Right hindlimb (tissue), 1 donor: Measurements from ENCODE around the gene MED8.
A peak's percentile ranks its signal among the peaks of the same experiment; 100 is the strongest.
"Not testable (repeated sequence)": the region's sequence is repeated elsewhere in the genome, so short reads cannot be mapped to it uniquely, and the experiment has no call there.

Experiments used
- DNase-seq: peaks from one replicate; pipeline ENCODE4 v3.0.0-alpha.2; 2018

The MED8 gene

DNA sequence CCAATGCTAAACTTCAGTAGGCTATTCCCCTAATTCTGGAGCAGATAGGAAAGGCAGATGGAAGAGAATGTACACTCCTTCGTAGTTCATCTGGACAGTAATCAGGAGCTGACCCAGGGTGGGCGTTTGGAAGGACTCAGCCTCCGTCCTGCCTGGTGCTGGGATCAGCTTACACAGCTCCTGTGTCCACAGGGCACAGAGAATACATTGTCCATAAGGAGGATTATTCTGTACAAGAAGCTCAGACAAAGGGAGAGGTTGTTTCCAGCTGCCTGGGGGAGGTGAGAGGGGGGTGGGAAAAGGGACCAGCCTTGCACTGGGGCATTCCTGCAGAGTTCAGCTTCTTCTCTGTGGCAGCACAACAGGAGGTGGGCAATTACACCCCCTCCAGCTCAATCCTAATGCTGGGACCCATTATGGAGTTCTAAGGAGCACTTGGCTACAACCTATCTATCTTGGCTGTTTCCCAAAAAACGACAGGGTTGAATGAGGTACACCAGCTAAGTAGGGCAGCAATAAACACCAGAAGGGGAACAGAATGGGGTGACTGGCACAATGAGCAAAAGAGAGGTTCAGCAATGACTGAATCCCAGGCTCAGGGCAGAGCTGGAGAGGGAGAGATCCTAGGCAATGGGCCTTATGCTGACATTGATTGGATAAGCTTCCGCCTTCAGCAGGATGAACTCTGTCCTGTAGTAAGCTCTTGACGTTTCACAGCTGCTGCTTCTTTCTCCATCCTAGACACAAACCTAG lies 7.4 kb downstream of the MED8 start:
- no peak for DNase-seq

DNA sequence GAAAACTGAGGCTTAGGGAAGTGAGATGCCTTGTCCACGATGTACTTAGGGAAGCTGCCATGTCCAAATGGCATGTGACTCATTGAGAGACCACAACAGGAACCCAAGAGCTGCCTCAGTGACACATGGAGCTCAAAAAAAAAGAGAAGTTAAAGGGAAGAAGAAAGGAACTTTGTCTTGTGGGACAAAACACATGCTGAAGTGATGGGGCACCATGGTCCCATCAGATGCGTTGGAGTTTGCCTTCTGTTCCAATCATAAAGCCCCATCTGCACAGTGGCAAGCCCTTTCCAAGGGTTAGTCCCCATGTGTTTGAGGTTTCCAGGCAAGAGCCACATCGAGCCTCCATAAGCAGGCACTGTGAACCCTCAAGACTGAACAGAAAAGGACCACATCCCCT lies 8.0 kb downstream of the MED8 start:
- no peak for DNase-seq

DNA sequence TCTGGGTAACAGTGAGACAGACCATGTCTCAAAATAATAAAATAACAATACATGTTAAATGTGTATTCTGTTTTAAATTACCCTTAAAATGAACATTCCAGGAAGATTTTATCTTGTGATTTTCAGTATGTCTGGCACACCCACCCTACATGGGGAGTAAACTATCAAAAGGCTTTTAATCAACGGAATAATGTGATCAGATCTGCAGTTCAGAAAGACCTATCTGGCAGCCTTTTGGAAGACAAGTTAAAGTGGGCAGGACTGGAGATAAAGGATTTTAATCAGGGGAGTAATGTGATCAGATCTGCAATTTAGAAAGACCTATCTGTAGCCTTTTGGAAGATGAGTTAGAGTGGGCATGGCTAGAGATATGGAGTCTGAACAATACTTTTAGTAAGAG lies 10.1 kb downstream of the MED8 start:
- no peak for DNase-seq

DNA sequence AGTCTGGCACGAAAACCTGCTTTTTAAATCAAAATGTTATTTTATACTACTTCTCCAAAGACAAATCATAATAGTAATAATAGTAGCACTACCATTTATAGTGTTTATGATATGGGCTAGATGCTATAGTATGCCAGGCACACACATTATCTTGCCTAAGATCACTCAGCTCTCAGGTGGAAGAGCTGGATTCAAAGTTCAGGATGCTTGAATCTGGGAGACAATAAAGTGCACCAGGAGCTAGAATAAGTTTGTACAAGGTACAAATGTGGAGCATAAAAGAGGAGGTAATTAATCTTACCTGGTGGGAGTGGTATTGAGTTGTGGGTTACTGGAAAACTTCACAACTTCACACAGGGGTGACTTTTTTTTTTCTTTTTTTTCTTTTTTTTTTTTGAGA lies 11.8 kb downstream of the MED8 start:
- DNase-seq: no peak

DNA sequence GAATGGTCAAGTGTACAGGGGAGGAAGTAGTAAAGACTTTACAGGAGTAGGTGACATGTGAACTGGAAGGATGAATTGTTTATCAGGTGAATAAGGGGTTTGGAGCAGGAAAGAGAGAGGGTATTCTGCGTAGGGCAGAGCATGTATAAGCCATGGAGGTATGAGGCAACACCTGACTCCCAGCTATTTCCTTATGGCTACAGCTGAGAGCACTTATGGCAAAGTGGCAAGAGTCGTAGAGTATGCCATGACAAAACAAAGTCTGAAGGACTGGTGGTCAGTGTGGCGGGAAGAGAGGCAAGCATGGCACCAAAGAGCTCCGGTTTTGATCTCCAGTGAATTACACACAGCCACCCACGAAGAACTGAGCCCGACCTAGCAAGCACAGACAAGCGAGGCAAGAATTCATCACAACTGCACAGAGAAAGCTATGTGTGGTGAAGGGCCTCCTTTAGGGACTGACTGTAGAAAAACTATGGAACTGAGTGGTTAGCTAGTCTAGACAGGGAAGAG lies 12.8 kb downstream of the MED8 start:
- DNase-seq: no peak

DNA sequence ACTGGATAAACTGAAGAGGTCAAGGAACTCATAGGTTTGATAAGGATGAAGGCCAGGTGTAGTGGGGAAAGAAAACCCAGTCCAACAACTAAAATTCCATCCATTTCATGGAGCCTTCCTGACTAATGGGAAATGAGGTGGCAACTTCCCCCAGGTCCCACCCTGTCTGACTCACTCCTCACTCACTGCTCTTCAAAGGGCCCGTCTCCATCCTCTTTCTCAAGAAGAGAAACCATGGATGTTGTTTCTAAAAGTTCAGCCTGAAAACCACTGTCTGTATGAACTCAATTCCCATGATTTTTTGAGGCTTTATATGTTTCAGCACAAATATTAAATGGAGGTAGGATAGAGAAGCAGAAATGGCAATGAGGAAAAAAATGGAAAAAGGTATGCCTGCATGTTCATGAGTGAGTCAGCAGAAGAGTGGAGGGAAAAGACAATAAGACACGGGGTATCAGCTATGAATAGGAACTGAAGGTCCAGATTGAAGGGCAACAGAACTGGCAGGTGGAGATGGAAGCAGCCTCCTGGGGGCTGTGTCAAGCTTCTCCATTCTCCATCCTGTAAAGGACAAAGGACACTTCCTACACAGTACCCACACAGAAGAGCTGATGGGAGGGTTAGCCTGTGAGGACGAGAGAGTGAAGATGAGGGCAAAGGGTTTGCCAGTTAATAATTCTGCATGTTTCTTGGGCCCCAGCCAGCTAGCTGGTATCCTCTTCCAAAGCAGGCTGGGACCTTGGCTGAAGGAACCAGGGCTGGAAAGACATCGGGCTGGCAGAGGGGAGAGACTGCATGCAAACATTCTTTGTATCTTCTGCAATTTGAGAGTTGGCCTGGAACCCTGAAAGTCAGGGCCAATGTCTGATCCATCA lies 16.3 kb downstream of the MED8 start:
- DNase-seq: no peak

DNA sequence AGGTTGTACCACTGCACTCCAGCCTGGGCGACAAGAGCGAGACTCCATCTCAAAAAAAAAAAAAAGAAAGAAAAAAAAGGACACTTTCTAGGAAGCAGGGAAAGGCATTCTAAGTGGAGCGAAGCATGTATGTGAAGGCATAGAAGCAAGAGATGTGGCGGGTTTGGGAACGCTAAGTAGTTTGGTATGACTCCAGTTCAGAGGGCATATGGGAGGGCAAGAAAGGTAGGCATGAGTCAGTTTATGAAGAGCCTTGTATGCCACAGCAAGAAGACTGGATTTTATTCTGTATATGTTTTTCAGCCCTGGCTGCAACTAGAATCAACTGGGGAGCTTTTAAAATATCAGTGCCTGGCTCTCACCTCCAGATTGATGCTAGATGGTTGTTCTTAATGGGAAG lies 17.4 kb downstream of the MED8 start:
- DNase-seq: no peak

DNA sequence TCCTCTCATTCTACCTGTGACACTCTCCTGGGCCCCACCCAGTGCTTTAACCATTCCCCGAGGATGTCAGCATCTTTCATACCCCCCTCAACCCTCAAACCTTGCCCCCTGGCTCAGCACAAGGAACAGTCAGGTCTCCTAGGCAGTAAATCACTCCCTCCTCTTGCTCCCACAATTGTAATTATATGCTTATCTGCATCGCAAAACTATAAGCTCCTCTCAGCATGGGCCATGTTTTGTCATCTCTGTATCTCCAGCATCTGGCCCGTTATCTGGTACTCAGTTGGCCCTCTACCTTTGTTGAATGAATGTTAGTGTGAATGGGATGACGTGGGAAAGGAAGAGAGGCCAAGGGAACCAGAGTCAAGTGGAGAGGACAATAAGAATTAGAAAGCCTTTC lies 19.0 kb downstream of the MED8 start:
- DNase-seq: no peak

DNA sequence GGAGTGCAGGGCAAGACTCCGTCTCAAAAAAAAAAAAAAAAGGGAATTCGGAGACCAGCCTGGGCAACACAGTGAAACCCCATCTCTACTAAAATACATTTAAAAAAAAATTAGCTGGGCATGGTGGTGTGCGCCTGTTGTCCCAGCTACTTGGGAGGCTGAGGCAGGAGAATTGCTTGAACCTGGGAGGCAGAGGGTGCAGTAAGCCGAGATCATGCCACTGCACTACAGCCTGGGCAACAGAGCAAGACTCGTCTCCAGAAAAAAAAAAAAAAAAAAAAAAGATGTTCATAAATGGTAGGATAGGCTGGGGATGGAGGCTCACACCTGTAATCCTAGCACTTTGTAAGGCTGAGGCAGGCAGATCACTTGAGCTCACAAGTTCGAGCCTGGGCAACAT lies 19.8 kb downstream of the MED8 start:
- not testable (repeated sequence) for DNase-seq

DNA sequence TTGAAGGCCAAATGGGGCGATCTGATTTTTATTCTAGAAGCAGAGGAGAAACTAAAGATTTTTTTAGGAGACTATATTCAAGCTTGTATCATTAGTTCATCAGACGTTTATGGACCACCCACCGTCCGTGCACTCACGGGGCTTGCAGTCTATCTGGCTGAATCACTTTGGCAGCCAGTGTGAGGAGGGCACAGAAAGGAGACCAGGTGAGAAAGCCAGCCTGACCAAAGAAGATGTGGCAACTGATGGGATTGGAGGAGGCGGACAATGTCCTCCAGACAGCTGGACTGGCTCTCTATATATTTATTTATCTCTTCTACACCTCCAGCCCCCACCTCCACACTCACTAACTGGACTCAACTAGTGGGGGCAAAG lies 21.0 kb downstream of the MED8 start:
- no peak for DNase-seq

DNA sequence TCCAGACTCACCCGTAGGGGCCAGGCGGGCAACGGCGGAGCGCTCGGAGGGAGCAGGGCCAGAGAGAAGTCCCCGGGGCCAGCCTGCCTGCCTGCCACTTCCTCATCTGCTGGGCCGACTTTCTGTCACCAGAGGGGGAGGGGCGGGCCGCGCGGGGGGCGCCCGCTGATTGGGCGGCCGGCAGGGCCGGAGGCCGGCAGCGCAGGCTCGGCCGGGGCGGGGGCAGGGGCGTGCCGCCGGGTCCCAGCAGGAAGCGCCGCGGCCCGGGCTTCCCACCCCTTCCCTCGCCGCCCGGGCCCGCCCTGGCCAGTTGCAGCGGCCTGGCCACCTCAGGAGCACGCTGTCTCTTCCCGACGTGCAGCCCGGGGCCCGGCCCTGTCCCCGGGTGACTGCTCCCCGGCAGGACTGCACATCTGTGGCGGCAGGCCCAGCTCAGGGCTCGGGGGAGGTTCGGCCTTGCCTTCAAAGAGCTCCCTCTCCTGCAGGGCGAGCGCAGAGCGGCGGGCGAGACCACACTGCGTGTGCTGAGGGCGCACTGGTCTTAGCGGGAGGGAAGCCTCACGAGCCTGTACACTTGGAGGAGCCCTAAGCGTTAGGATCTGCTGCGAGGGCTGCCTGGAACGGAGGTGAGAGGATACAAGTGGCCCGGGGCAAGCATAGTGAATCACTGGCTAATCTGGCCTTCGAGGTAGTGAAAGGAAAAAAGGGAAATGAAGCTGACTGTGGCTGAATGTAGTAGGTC lies 21.5 kb downstream of the MED8 start, which contains the start of gene ELOVL1:
TSS of gene ELOVL1 (minus strand) at position 108 of the 742 bp plus-strand sequence. CDS start 2,402 bp downstream, outside the sequence.
- DNase-seq: peak; percentile 93

DNA sequence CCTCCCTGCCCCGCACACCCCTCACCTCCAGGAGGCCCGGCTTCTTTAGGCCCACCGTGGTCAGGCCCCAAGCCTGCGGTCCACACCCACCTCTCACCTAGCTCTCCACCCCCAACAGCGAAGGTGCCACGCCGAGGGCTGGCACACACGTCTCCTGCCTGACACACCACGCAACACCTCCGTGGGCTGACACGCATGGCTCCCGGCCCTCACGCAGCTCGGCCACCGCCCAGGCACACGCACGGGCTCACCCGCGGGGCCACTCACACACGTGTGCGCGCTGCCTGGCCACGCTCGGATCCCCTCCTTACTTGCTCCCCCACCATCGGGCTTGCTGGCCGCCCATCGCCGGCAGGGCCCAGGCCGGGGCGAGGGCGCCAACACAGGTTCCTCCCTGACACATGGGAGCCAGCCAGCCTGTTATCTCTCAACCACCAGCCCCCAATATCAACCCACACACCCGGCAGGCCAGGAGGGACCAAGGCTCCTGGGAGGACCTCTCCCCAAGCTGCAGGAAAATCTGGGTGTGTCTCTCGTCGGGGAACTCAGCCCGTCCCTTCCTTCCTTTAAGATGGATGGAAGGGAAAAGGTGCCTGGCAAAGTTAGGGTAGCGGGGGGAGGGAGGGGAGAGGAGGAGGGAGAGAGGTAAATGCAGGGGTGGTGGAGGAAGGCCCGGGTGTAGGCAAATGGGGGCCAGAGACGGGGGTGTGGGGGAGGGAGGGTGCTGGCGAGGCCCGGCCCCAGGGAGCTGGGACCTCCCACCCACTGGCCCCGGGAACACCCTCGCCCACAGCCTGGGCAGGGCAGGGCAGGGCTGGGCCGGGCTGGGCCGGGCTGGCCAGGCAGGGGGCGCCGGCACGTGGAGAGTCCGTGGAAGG lies 22.3 kb downstream of the MED8 start:
- peak; percentile 37 for DNase-seq

DNA sequence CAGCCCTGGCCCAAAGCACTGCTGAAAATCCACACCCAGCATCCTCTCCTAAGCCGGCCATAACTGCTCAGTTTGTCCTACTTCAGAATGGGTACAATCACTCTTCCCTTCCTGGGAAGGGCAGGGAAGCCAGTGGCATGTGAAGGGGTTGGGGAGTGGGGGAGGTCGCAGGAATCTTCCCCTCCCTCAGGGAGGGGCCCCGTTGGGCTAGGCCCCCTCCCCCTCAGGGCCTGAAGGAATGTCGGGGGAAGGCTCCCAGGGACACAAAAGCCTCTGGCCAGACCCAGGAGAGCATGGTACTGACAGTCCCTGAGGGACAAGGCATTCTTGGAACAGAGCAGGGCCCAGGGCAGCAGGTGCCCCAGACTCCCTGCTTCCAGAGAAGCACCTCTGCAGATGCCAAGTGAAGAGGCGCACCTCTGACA lies 23.0 kb downstream of the MED8 start:
- no peak for DNase-seq

DNA sequence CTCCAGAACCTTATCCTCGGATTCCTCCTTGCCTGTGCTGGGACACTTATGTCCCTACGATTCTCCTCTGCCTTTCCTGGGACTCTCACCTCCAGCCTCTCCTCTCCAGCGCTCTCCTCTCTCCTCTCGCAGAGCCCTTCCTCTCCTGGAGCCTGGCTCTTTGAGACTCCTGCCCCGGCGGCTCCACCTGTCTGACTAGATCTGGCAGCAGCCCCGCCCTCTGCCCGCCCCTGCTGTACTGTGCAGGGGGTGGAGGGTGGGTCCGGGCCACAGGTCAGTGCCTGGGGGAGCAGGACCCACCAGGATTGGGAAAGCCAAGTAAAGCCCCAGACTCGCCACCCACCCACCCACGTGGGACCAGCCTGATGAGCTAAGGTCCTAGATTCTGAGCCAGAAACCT lies 23.4 kb downstream of the MED8 start:
- DNase-seq: no peak

DNA sequence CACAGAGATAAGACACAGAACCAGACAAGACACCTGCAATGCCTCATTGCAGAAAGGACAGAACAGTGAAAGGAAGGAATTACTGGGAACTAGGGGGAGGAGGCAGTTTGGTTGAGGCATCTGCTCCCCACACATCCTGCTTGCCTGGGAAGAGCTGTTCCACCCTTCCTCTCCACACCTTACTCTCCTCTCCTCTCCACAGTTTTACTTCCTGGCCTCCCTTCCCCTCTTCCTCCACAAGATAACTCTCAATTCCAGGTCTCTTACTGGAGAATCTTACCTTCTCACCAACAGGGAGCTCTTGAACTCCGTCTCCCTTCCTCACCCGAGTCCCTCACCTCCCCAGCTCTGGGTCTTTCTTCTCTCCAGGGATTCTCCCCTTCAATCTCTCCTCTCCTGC lies 23.9 kb downstream of the MED8 start:
- DNase-seq: no peak

DNA sequence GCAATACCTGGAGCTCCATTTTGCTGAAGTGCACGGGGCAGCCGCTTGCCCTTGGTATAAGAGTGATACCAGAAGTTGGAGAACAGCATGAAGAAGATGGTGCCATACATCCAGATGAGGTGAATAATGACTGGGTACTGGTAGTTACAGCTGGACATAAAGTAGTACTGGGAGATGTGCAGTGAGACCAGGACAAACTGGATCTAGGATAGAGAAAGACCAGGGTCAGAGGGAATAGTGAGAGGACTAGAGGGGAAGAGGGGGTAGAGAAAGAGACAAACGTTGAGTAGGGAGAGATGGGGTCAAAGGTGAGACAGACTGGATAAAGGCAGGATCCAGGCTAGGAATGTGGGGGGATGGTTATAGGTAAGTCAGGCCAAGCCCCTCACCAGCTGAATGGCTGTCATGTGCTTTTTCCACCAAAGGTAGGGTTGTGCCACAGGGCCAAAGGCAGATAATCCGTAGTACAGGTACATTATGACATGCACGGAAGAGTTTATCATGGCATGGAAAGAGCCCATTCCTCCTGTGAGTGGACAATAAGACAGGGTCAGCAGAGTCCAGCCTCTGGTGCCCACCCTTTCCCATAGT lies 25.6 kb downstream of the MED8 start:
- no peak for DNase-seq

DNA sequence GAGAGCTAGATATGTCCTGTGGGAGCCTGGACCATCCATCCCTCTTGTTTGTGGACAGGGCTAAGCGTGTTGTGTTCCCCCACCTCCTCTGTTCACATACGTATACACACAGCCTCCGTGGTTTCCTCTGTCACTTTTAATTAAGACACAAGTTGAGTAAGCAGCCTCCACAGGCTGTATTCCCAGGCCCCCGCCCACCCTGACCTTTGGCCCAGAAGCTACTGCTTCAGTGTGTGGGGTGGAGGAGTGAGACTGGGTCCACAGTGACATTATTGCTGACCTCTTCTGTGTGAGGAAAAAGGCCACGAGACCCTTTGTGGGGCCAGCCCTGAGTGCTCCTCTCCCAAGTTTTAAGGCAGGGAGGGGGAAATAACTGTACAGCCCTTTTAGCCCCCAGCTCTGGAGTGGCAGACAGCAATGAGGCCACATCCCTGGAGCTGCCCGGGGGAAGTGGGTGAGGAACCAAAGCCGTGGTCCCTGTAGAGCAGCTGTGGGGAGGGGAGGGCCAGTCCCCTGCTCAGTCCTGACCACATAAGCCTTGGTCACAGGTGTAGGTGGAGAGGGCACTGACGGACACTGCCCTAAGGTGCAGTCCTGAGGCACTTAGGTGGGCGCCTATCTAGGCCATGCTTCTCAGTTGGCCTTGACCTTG lies 26.2 kb downstream of the MED8 start:
- DNase-seq: no peak

DNA sequence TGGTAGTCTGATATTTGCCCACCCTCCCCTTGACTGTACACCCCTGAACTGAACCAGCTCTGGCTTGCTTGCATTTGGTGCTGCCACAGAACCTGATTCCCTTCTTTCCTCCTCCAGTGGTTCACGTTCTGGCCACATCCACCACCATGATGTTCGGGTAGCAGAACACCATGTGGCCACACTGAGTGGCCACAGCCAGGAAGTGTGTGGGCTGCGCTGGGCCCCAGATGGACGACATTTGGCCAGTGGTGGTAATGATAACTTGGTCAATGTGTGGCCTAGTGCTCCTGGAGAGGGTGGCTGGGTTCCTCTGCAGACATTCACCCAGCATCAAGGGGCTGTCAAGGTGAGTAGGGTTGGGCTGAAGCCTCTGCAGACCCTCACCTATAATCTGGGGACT lies 29.0 kb downstream of the MED8 start:
- no peak for DNase-seq

DNA sequence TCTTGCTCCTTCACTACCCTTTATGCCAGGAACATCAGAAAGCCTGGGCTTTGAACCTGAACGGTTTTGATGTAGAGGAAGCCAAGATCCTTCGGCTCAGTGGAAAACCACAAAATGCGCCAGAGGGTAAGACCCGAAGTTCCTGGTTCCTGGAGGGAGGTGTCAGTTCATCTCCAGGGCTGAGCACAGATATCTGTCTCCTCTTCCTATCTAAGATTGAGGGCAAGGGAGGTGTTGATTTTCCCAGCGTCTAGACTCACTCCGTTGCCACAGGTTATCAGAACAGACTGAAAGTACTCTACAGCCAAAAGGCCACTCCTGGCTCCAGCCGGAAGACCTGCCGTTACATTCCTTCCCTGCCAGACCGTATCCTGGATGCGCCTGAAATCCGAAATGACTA lies 29.9 kb downstream of the MED8 start:
- DNase-seq: no peak

DNA sequence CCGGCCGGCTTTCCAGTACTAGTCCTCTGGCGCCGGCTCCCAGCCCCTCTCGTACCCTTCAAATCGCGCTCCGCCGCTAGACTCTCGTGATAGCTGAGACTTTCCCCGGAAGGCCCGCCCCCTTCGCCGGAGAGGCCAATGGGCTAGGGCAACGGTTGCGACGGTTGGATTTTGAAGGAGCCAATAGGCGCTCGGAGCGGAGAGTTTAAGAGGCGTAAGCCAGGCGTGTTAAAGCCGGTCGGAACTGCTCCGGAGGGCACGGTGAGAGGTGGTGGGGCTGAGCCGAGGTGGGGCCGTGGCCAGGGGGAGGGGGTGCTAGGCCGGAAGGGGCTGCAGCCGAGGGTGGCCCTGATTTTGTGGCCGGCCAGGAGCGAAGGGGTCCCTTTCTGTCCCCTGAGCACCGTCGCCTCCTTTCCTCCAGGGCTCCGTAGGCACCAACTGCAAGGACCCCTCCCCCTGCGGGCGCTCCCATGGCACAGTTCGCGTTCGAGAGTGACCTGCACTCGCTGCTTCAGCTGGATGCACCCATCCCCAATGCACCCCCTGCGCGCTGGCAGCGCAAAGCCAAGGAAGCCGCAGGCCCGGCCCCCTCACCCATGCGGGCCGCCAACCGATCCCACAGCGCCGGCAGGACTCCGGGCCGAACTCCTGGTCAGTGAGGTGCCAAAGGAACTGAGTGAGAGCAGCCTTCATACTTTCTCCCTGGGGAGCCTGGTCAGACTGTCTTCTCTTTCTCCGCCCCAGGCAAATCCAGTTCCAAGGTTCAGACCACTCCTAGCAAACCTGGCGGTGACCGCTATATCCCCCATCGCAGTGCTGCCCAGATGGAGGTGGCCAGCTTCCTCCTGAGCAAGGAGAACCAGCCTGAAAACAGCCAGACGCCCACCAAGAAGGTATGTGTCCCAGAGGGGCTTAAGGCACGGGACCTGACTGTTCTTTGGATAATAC lies 30.6 kb downstream of the MED8 start, which contains the start of gene CDC20:
TSS of gene CDC20 (plus strand) at position 236 of the 948 bp plus-strand sequence. CDS start at position 471, 235 bp downstream.
- peak; percentile 99 for DNase-seq
